H1 (cell line): ENCODE measurements around the gene SP8. TPM values are rescaled to one million over a fixed set of nuclear protein-coding genes. Genes with fewer than 3 reads are reported as not detected.

ENCODE experiments used
- SP1 ChIP-seq: IDR thresholded peaks from 2 replicates; pipeline ENCODE4 v1.6.1; 2011; ENCODE audit warnings: low read depth, low read length
- polyA plus RNA-seq, 7 experiments: library from polyadenylated mRNA; depleted of rRNA in 3 of 7; stranded (reverse) in 5 of 7; unstranded in 2 of 7; fragments of >200 nt in 5 of 7; fragments of 200-250 nt in 2 of 7; gene quantifications; 1 replicate in 5 of 7; 2 replicates in 1 of 7; 4 replicates in 1 of 7; pipeline versions ENCODE4 v1.2.1 to v1.2.3, GENCODE V29; 2011 to 2013; ENCODE audit warnings: missing spikeins in 2 of 7, mixed read lengths in 2 of 7
- total RNA-seq: library from RNA; stranded (reverse); fragmentation: NEBNext Ultra II Directional; extraction: Animal tissue kit (Norgen Biotek cat#: 25700); gene quantifications from 2 replicates; pipeline ENCODE4 v1.2.1, GENCODE V29; 2021

The SP8 gene
- total and polyA plus RNA-seq, 2 of the 8 experiments (the other 6 are each of a cell fraction or from before 2014, with no cell fraction given) = 11.3 to 12.0 TPM

DNA sequence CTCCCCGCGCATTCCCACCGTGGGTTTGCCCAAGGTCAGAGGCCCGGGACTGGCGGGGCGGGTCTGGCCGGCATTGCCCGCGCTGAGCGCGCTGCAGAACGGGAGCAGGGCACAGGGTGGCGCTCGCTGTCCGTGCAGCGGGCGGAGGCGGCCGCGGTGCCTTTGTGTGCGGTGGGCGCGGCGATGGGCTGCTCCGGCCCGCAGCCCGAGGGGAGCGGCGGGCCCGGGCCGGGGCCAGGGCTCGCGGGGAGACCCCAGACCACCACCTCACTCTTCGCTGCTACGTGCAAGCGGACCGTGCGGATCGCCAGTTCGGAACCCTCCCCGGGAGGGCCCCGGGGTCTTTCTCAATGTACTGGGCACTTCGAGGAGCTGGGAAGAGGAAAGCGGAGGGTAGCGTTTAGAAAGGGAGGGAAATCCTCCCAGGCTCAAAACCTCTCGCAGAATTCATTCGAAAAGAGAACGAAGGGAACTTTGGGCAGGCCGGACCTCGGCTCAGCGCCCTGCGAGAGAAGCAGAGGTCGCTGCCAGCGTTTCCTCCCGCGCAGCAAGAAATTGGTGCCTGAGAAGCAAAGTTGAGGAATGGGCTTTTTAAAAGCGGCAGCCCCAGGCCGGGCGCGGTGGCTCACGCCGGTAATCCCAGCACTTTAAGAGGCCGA, 8.5 kb downstream of the SP8 start (continued):
- no peak for TF ChIP-seq SP1
